Osteoblast (primary cell): ENCODE results near the gene CFHR4. TPM values are rescaled to one million over a fixed set of nuclear protein-coding genes. Genes with fewer than 3 reads are reported as not detected.
A peak's percentile ranks its signal among the peaks of the same experiment; 100 is the strongest.
"Not testable (repeated sequence)": the region's sequence is repeated elsewhere in the genome, so short reads cannot be mapped to it uniquely, and the experiment has no call there.

Experiments used
- DNase-seq: peaks from one replicate; pipeline ENCODE4 v3.0.0; 2011; ENCODE audit warnings: low spot score, mixed read lengths; ENCODE audit not compliant: insufficient read length; ENCODE audit errors: missing footprints
- H2AFZ ChIP-seq: 2 replicates; pipeline ENCODE4 v1.6.0; 2011; ENCODE audit warnings: mild to moderate bottlenecking, low read length
- H3K27ac ChIP-seq: 2 replicates; pipeline ENCODE4 v1.5.1; 2011; ENCODE audit warnings: mild to moderate bottlenecking, low read depth, low read length, moderate library complexity
- H3K27me3 ChIP-seq: 2 replicates; pipeline ENCODE4 v1.6.0; 2012; ENCODE audit warnings: mild to moderate bottlenecking, control low read depth, inconsistent platforms, low read length, moderate library complexity; ENCODE audit not compliant: insufficient read depth
- H3K36me3 ChIP-seq: 2 replicates; pipeline ENCODE4 v1.5.1; 2011; ENCODE audit warnings: mild to moderate bottlenecking, low read length, control low read depth, moderate library complexity; ENCODE audit not compliant: insufficient read depth
- H3K4me1 ChIP-seq: 2 replicates; pipeline ENCODE4 v1.5.1; 2011; ENCODE audit warnings: mild to moderate bottlenecking, low read length, control low read depth, moderate library complexity; ENCODE audit not compliant: insufficient read depth
- H3K4me2 ChIP-seq: 2 replicates; pipeline ENCODE4 v1.6.0; 2011; ENCODE audit warnings: mild to moderate bottlenecking, low read length; ENCODE audit not compliant: insufficient read depth
- H3K4me3 ChIP-seq: fragments of 200-600 bp; sonication (generic); 3 replicates; pipeline ENCODE4 v1.5.1; 2012; ENCODE audit warnings: mild to moderate bottlenecking, low read length, inconsistent platforms; ENCODE audit not compliant: insufficient read depth
- H3K79me2 ChIP-seq: 2 replicates; pipeline ENCODE4 v1.6.0; 2012; ENCODE audit warnings: mild to moderate bottlenecking, low read length, control low read depth, inconsistent platforms; ENCODE audit not compliant: insufficient read depth
- H3K9me3 ChIP-seq: 2 replicates; pipeline ENCODE4 v1.5.1; 2011; ENCODE audit warnings: low read depth, low read length, control low read depth
- H4K20me1 ChIP-seq: 2 replicates; pipeline ENCODE4 v1.6.0; 2012; ENCODE audit warnings: mild to moderate bottlenecking, low read length, control low read depth; ENCODE audit not compliant: insufficient read depth
- total RNA-seq: library from RNA; depleted of rRNA; stranded (reverse); fragments of >200 nt; gene quantifications from 2 replicates; pipeline ENCODE4 v1.2.3, GENCODE V29; 2012
- TF ChIP-seq, protein P1 (sequence below): IDR thresholded peaks from 2 replicates; pipeline ENCODE4 v1.5.1; 2011; ENCODE audit warnings: mild to moderate bottlenecking, low read depth, low read length, moderate library complexity; ENCODE audit errors: extremely low read depth

The CFHR4 gene
- total RNA-seq, 1 donor, result not detected

DNA sequence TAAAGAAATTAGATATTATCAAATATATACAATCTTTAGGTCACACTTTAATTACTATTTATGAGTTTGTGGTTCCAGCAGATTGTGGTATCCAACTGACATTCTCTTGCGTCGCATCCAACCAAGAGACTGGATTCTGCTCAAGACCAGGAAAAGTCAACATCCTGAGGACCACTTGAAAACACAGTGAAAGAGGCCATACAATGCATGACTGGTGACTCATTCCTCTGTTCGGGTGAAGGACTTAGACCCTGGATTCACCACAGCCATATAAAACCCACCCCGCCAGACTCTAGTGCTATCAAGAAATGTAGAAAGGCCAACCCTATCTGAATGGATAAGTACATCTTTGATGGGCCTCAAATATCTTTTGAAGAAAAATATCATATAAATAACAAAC is 14.5 kb upstream of the CFHR4 start:
- TF ChIP-seq, protein P1, sequence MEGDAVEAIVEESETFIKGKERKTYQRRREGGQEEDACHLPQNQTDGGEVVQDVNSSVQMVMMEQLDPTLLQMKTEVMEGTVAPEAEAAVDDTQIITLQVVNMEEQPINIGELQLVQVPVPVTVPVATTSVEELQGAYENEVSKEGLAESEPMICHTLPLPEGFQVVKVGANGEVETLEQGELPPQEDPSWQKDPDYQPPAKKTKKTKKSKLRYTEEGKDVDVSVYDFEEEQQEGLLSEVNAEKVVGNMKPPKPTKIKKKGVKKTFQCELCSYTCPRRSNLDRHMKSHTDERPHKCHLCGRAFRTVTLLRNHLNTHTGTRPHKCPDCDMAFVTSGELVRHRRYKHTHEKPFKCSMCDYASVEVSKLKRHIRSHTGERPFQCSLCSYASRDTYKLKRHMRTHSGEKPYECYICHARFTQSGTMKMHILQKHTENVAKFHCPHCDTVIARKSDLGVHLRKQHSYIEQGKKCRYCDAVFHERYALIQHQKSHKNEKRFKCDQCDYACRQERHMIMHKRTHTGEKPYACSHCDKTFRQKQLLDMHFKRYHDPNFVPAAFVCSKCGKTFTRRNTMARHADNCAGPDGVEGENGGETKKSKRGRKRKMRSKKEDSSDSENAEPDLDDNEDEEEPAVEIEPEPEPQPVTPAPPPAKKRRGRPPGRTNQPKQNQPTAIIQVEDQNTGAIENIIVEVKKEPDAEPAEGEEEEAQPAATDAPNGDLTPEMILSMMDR, result no peak
- no peak overlapping the region for H3K4me2 ChIP-seq
- H3K9me3 ChIP-seq, result no peaks in the 10 kb centered on the region
- no peaks in the 10 kb centered on the region for H4K20me1 ChIP-seq
- H3K4me3 ChIP-seq, result no peak overlapping the region
- no peak overlapping the region for H2AFZ ChIP-seq
- no peaks in the 10 kb centered on the region for H3K79me2 ChIP-seq
- no peak overlapping the region for H3K27ac ChIP-seq
- no peaks in the 10 kb centered on the region for H3K4me1 ChIP-seq
- H3K27me3 ChIP-seq, result no peaks in the 10 kb centered on the region
- DNase-seq, result peak; percentile 85
- no peaks in the 10 kb centered on the region for H3K36me3 ChIP-seq

DNA sequence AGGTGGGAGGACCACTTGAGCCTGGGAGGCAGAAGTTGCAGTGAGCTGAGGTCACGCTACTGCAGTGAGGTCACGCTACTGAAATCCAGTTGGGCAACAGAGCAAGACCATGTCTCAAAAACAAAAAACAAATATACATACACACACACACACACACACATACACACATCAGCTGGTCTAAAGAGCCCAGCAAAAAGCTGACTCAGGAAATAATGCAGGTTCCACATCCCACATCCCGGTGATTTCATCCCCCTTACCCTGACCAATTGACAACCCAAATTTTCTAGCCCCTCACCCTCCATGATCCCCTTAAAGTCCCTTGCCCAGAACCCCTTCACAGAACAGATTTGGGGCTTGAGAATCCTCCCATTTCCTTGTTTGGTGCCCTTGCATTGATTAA is 11.9 kb upstream of the CFHR4 start:
- DNase-seq, result no peak
- Histone ChIP-seq H3K9me3 (no peaks in the 10 kb centered on the region), H3K4me1 (no peaks in the 10 kb centered on the region), H3K36me3 (no peaks in the 10 kb centered on the region), H3K27me3 (no peaks in the 10 kb centered on the region), H3K79me2 (no peaks in the 10 kb centered on the region), H3K27ac (no peak overlapping the region), H4K20me1 (no peaks in the 10 kb centered on the region), H2AFZ (no peak overlapping the region), H3K4me3 (no peak overlapping the region), H3K4me2 (no peak overlapping the region)
- TF ChIP-seq, protein P1, result no peak

- Histone ChIP-seq H3K9me3 (no peaks in the 10 kb centered on the region), H3K79me2 (no peaks in the 10 kb centered on the region), H3K4me1 (no peaks in the 10 kb centered on the region), H3K4me2 (peak overlapping the region; percentile 69), H3K36me3 (no peaks in the 10 kb centered on the region), H3K27ac (no peak overlapping the region), H3K27me3 (no peaks in the 10 kb centered on the region), H3K4me3 (peak overlapping the region; percentile 54), H4K20me1 (no peaks in the 10 kb centered on the region), H2AFZ (peak overlapping the region; percentile 65)
- peak; percentile 62 for DNase-seq
- TF ChIP-seq, protein P1, result no peak
Observed at GRCh38 chr1:196877964-196878363, 9.9 kb upstream of the CFHR4 start.

DNA sequence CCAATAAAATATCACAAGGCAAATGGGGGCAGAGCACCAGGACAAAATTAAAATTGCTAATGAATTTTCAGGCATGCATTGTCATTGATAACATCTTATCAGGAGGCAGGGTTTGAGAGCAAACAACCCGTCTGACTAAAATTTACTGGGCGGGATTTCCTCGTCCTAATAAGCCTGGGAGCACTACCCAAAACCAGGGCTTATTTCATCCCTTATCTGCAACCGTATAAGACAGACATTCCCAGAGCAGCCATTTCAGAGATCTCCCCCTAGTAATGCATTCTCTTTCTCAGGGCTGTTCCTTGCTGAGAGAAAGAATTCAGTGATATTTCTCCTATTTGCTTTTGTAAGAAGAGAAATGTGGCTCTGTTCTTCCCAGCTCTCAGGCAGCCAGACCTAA is 1.3 kb upstream of the CFHR4 start:
- H2AFZ ChIP-seq, H3K4me2 ChIP-seq, H3K79me2 ChIP-seq, H4K20me1 ChIP-seq, H3K4me1 ChIP-seq, H3K9me3 ChIP-seq, DNase-seq, H3K27ac ChIP-seq, H3K36me3 ChIP-seq, H3K4me3 ChIP-seq, H3K27me3 ChIP-seq: not testable (repeated sequence)

GRCh38 chr1:196890668-196891067 is 2.8 kb downstream of the CFHR4 start:
- Histone ChIP-seq H3K4me3 (no peak overlapping the region), H3K27ac (no peak overlapping the region), H4K20me1 (no peaks in the 10 kb centered on the region), H3K79me2 (no peaks in the 10 kb centered on the region), H2AFZ (no peak overlapping the region), H3K9me3 (no peaks in the 10 kb centered on the region), H3K36me3 (no peaks in the 10 kb centered on the region), H3K4me2 (no peak overlapping the region), H3K27me3 (no peaks in the 10 kb centered on the region), H3K4me1 (no peaks in the 10 kb centered on the region)
- no peak for DNase-seq
- TF ChIP-seq, protein P1, result no peak
